ENCODE measurements around the gene NTNG1. TPM values are rescaled to one million over a fixed set of nuclear protein-coding genes. Genes with fewer than 3 reads are reported as not detected.

The NTNG1 gene
- total RNA-seq, 4 donors from 2014 or later: 0.78 to 4.2 (median 2.4) TPM

- Histone ChIP-seq H3K4me1 (no peaks in the 10 kb centered on the region), H3K27ac (replicated peaks in 1 of 4) (no peak overlapping the region), H3K9me3 (no peaks in the 10 kb centered on the region), H3K36me3 (no peaks in the 10 kb centered on the region), H3K4me3 (no peak overlapping the region), H3K27me3 (no peaks in the 10 kb centered on the region)
- 71% methylated on average over 3 of the region's 3 CpGs for WGBS
- DNase-seq (ENCODE audit: extremely low spot score): no peak
- TF ChIP-seq POLR2A (IDR thresholded peaks at IDR 0.05; ENCODE audit: low read depth): no peak
- TF ChIP-seq CTCF (IDR thresholded peaks at IDR 0.05): no peak
- no peak for TF ChIP-seq EP300 (IDR thresholded peaks at IDR 0.05)
- no peak for TF ChIP-seq POLR2AphosphoS5 (IDR thresholded peaks at IDR 0.05)
- intact Hi-C loops (cut with DNase I): no loop called here
Measured at GRCh38 chr1:107267489-107267888, 126.7 kb downstream of the NTNG1 start.

GRCh38 chr1:107272321-107272720 is 131.5 kb downstream of the NTNG1 start:
- no peaks in the 10 kb centered on the region for H3K36me3 ChIP-seq
- H3K27me3 ChIP-seq: no peaks in the 10 kb centered on the region
- H3K4me1 ChIP-seq: no peaks in the 10 kb centered on the region
- DNase-seq (ENCODE audit: extremely low spot score): no peak
- no peaks in the 10 kb centered on the region for H3K9me3 ChIP-seq
- H3K4me3 ChIP-seq: no peak overlapping the region
- no peak overlapping the region for H3K27ac ChIP-seq (replicated peaks in 1 of 4)
- 87% methylated on average over 4 of the region's 4 CpGs for WGBS
- intact Hi-C loops (cut with DNase I): loop anchor here (10.0 kb wide), 1 partner anchor 252 kb away; no protein-coding TSS in a partner anchor
- TF ChIP-seq CTCF (IDR thresholded peaks at IDR 0.05) (no peak), POLR2AphosphoS5 (IDR thresholded peaks at IDR 0.05) (no peak), POLR2A (IDR thresholded peaks at IDR 0.05; ENCODE audit: low read depth) (no peak), EP300 (IDR thresholded peaks at IDR 0.05) (no peak)

- Histone ChIP-seq H3K4me1 (no peaks in the 10 kb centered on the region), H3K36me3 (no peaks in the 10 kb centered on the region), H3K4me3 (no peak overlapping the region), H3K27ac (replicated peaks in 1 of 4) (no peak overlapping the region), H3K27me3 (no peaks in the 10 kb centered on the region), H3K9me3 (no peaks in the 10 kb centered on the region)
- 86% methylated on average over 3 of the region's 3 CpGs for WGBS
- intact Hi-C loops (cut with DNase I): loop anchor here (10.0 kb wide), 1 partner anchor 251 kb away; no protein-coding TSS in a partner anchor
- TF ChIP-seq POLR2A (IDR thresholded peaks at IDR 0.05; ENCODE audit: low read depth): no peak
- TF ChIP-seq EP300 (IDR thresholded peaks at IDR 0.05): no peak
- no peak for TF ChIP-seq CTCF (IDR thresholded peaks at IDR 0.05)
- no peak for TF ChIP-seq POLR2AphosphoS5 (IDR thresholded peaks at IDR 0.05)
- no peak for DNase-seq (ENCODE audit: extremely low spot score)
Measured at GRCh38 chr1:107273515-107273914, 132.7 kb downstream of the NTNG1 start.

- no peaks in the 10 kb centered on the region for H3K4me1 ChIP-seq
- no peak for TF ChIP-seq POLR2AphosphoS5 (IDR thresholded peaks at IDR 0.05)
- no peak for TF ChIP-seq EP300 (IDR thresholded peaks at IDR 0.05)
- TF ChIP-seq POLR2A (IDR thresholded peaks at IDR 0.05; ENCODE audit: low read depth): no peak
- no peak for TF ChIP-seq CTCF (IDR thresholded peaks at IDR 0.05)
- no peak for DNase-seq (ENCODE audit: extremely low spot score)
- H3K9me3 ChIP-seq: no peaks in the 10 kb centered on the region
- no peak overlapping the region for H3K4me3 ChIP-seq
- WGBS: 100% methylated on average over 1 of the region's 1 CpG
- H3K27ac ChIP-seq (replicated peaks in 1 of 4): no peak overlapping the region
- no peaks in the 10 kb centered on the region for H3K36me3 ChIP-seq
- intact Hi-C loops (cut with DNase I): loop anchor here (10.0 kb wide), 1 partner anchor 251 kb away; no protein-coding TSS in a partner anchor
- no peaks in the 10 kb centered on the region for H3K27me3 ChIP-seq
Measured at GRCh38 chr1:107274227-107274626, 133.4 kb downstream of the NTNG1 start.

GRCh38 chr1:107276247-107276646 is 135.4 kb downstream of the NTNG1 start:
- no peak overlapping the region for H3K4me3 ChIP-seq
- H3K9me3 ChIP-seq: no peaks in the 10 kb centered on the region
- H3K36me3 ChIP-seq: no peaks in the 10 kb centered on the region
- H3K27ac ChIP-seq (replicated peaks in 1 of 4): no peak overlapping the region
- DNase-seq (ENCODE audit: extremely low spot score): no peak
- no peaks in the 10 kb centered on the region for H3K27me3 ChIP-seq
- no peaks in the 10 kb centered on the region for H3K4me1 ChIP-seq
- intact Hi-C loops (cut with DNase I): loop anchor here (2.0 to 10.0 kb wide), 2 partner anchors 249 to 475 kb away; no protein-coding TSS in a partner anchor
- TF ChIP-seq EP300 (IDR thresholded peaks at IDR 0.05) (no peak), POLR2A (IDR thresholded peaks at IDR 0.05; ENCODE audit: low read depth) (no peak), CTCF (IDR thresholded peaks at IDR 0.05) (no peak), POLR2AphosphoS5 (IDR thresholded peaks at IDR 0.05) (no peak)
- 48% methylated on average over 1 of the region's 1 CpG for WGBS

Data from esophagus muscularis mucosa (tissue), 4 donors.